Measurements from ENCODE around the gene POLR1C.
"Not testable (repeated sequence)": the region's sequence is repeated elsewhere in the genome, so short reads cannot be mapped to it uniquely, and the experiment has no call there.

Gene POLR1C

DNA sequence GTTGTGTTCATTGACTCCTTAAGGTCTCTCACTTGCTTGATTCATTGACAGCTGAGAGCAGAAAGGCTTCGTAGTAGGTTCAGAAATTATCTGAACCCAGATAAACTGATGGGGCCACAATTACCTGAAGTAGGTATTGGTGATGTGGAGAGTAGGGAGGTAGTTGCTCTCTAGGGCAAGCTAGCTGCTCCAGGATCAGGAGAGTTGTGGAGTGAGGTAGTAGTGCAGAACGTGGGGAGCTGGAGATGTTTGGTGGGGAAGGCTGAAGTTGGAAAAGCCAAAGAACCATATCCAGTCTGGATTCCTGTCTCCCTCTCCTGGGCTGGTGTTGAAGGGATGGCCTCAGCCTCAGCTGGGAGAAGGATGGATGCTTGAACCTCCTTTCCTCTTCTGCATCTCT, 23.7 kb upstream of the POLR1C start:
- DNase-seq (ENCODE audit: low read depth in 2 of 2), result no peak

DNA sequence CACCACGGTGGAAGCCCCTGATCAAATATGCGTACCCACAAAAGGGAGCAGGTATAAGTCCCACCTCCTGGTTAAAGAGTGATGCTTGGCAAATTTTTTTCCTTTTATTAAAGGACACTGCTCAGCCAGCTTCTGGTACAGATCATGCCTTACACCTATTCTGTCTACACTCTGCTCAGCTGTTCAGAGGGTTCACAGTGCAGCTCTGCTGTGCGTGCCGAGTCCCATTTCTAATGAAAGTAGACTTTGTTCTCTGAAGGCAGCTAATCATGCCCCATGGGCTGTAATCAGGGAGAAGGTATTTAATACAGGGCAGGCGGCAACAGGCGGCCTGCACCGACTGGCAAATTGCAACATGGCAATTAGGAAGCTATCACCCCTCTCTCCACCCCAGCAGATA, 23.1 kb upstream of the POLR1C start:
- DNase-seq (ENCODE audit: low read depth in 2 of 2), result no peak

DNA sequence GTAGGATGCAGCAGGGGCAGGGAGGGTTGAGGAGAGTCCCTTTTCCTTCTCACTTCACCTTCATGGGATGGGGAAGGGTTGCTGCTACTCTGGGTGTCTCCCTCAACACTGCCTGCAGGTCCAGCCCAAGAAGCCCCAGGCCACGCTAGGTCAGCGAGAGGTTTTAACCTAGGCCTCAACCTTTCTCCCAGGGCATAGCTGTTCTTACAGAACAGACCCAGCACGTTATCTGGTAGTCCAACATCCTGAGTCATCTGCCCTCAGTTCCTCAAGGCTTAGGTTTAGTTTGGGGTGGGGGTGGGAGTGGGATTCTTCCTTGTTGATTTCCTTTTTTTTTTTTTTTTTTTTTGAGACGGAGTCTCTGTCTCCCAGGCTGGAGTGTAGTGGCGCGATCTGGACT, 22.6 kb upstream of the POLR1C start:
- DNase-seq (ENCODE audit: low read depth in 2 of 2), result no peak

- no peak for DNase-seq (ENCODE audit: low read depth in 2 of 2)
These were observed 22.1 kb upstream of the POLR1C start for GRCh38 chr6:43494766-43495165.

DNA sequence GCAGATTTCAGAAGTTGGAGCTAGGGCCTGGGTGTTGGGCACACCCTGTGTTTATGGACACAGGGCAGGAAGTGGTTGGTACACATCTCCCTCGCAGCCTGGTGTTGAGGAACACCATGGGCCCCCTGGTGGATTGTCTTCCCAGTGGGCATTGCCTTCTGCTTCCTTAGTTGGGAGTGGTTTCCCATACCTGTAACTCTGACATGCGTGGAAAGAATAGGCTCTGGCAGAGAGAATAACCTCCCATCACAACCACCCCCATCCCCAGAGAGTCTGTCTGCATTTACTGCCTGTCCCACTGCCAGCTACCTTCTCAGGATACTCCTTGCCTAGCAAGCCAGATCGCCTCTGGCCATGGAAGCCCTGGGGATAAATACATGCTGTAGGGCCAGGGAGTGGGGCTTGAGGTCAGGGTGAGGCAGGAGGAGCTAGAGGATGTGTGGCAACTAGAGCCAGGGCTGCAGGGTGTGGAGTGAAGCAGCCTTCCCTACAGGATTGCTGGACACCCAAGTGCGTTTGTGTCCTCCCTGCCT, 21.4 kb upstream of the POLR1C start:
- DNase-seq (ENCODE audit: low read depth in 2 of 2), result no peak

DNA sequence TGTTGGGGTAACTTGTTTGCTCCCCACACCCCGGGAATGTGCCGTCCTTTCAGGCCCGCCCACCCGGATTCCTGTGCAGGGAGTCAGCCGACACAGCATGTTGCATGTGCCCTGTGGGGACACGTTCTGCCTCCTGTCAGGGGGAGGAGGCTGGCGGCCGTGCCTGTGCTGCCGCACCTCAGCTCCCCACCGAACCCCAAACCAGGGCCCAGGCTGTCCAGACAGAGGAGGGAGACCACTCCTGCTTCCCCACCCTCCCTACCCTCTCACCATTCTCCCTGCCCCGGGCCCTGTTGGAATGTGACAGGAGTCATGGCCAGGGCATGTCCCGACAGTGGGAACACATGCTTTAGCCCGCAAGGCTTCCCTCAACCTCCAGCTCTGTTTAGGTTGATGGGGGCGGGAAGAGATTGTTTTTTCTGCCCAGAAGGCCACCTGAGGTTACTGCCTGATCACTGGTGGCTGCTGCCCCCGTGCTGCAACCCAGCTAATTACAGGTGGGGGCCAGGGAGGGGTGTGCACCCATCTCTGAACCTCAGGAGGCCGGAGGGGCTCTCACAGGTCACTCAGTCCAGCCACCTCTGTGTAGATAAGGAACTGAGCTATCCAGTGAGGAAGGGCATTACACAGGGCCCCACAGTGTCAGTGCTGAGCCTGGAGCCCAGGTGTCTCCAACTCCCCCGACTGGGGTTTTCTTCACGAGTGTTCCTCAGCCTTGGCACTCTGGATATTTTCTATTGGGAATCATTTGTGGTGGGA, 20.3 kb upstream of the POLR1C start:
- no peak for DNase-seq (ENCODE audit: low read depth in 2 of 2)

DNA sequence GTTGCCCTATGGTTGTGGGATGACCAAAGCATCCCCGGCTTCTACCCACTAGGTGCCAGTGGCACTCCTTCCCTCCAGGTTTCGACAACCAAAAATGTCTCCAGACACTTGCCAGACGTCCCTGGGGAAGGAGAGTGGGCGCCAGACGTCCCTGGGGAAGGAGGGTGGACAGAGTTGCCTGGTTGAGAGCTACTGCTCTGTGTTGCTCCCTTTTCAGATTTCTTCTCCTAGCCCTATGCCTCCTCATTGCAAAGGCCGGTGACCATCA, 19.8 kb upstream of the POLR1C start:
- DNase-seq (ENCODE audit: low read depth in 2 of 2), result no peak

DNA sequence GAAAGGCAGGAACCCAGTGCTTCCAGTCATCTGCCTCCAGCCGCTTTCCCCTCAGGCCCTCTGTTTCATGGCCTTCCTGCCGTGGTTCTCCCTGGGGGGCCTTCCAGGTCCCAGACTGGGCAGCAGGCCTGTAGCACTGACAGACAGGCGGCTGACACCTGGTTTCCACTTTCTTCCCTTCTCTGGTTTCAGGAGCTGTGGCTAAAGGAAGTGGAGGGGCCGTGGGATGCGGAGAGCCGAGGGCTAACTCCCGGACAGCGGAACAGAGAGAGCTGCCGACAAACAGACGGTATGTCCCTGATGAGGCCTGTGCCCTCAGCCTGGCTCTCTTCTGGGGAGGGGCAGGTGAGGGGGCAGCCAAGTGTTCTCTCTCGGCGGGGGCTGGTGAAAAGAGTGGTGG, 19.2 kb upstream of the POLR1C start:
- DNase-seq (ENCODE audit: low read depth in 2 of 2), result no peak

DNA sequence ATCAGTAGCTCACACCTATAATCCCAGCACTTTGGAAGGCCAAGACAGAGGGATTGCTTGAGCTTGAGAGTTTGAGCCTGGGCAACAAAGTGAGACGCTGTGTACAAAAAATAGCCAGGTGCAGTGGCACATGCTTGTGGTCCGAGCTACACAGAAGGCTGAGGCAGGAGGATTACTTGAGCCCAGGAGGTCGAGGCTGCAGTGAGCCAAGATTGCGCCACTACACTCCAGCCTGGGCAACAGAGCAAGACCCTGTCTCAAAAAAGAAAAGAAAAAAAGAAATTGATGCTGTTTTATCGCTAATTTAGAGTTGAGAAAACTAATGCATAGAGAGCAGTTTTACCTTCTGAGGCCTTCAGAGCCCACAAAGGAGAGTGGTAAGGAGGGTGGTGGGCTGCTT, 18.6 kb upstream of the POLR1C start:
- not testable (repeated sequence) for DNase-seq (ENCODE audit: low read depth in 2 of 2)

GRCh38 chr6:43499028-43499815, 17.7 kb upstream of the POLR1C start:
- DNase-seq (ENCODE audit: low read depth in 2 of 2), result no peak

DNA sequence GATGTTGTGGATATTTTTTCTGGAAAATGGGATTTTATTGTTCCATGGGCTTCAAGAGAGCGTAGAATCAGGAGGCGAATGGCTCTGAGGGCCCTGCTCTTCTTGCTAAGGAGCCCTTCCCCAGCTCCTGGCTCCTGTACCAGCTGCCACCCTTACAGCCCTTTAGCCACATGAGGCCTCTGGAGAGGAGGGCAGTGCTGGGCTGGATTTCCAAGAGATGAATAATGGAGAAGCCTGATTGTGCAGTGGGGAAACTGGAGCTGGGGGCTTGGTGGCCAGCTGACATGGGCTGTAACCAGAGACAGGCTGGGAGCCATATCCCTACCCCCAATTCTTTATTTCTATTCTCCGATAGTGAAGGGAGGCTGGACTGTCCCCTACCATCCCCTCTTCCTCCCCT, 16.0 kb upstream of the POLR1C start:
- no peak for DNase-seq (ENCODE audit: low read depth in 2 of 2)

DNA sequence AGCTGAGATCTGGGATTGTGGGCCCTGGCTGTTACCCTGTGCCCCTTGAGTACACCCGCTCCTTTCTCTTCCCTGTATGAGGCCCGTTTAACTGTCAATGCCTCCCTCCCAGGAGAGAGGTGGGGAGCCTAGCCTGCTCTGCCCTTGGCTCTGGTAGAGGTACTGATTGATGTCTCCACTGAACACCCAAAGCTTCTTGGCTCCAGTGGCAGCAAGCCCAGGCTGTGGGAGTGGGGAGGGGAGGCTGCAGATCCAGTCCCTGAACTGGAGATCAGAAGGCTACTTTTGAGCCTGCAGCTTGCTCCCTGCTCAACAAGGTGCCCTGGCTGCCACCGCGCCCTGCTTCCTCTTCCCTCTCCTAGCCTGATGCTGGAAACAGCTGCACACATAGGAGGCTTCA, 14.2 kb upstream of the POLR1C start:
- DNase-seq (ENCODE audit: low read depth in 2 of 2), result no peak

- no peak for DNase-seq (ENCODE audit: low read depth in 2 of 2)
These were observed 13.4 kb upstream of the POLR1C start for GRCh38 chr6:43503443-43503842.

DNA sequence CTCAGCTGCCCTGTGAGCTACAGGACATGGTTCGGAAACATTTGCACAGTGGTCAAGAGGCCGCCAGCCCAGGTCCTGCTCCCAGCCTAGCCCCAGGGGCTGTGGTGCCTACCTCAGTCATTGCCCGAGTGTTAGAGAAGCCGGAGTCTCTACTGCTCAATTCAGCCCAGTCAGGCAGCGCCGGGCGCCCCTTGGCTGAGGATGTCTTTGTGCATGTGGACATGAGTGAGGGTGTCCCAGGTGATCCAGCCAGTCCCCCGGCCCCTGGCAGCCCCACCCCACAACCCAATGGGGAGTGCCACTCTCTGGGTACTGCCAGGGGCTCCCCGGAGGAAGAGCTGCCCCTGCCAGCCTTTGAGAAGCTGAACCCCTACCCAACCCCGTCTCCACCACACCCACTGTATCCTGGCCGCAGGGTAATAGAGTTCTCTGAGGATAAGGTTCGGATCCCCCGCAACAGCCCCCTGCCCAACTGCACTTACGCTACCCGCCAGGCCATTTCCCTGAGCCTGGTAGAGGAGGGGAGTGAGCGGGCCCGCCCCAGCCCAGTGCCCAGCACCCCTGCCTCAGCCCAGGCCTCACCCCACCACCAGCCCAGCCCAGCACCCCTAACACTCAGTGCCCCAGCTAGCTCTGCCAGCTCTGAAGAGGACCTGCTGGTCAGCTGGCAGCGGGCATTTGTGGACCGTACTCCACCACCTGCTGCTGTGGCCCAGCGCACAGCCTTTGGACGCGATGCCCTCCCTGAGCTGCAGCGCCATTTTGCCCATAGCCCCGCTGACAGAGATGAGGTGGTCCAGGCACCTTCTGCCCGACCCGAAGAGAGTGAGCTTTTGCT, 11.9 kb upstream of the POLR1C start:
- no peak for DNase-seq (ENCODE audit: low read depth in 2 of 2)

GRCh38 chr6:43505718-43506117, 11.2 kb upstream of the POLR1C start:
- no peak for DNase-seq (ENCODE audit: low read depth in 2 of 2)

GRCh38 chr6:43506171-43506570, 10.7 kb upstream of the POLR1C start:
- no peak for DNase-seq (ENCODE audit: low read depth in 2 of 2)

- DNase-seq (ENCODE audit: low read depth in 2 of 2), result peak; percentile 61 to 79
These were observed 10.0 kb upstream of the POLR1C start for GRCh38 chr6:43506667-43507471.

DNA sequence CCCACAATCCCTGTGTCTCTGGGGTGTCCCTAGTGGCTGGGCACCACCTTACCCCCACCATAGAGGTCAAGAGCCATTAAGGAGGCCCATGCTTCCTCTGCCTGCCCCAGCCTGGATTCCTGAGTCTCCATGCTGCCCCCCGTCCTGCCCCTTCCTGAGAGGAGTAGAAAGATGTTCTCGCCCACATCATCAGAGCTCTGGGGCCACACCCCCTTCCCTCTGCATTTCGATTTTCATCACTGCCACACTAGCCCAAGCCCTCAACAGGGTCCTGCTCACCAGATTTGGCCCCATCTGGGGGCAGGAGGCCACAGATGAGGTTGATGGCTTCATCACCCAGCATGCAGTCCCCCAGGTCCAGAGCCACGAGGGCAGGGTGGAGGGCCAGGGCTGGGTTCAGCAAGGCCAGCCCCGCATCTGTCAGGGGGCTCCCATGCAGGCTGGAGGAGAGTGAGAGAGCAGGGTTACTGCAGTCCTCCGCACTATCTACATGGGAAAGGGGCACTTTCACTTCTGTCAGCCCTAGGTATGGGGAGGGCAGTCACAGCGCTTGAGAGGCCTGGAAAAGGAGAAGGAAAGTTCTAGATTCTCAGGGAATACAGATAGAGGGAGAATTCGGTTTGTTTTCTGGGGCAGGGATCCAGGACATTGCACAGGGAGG, 8.3 kb upstream of the POLR1C start:
- DNase-seq (ENCODE audit: low read depth in 2 of 2), result no peak

DNA sequence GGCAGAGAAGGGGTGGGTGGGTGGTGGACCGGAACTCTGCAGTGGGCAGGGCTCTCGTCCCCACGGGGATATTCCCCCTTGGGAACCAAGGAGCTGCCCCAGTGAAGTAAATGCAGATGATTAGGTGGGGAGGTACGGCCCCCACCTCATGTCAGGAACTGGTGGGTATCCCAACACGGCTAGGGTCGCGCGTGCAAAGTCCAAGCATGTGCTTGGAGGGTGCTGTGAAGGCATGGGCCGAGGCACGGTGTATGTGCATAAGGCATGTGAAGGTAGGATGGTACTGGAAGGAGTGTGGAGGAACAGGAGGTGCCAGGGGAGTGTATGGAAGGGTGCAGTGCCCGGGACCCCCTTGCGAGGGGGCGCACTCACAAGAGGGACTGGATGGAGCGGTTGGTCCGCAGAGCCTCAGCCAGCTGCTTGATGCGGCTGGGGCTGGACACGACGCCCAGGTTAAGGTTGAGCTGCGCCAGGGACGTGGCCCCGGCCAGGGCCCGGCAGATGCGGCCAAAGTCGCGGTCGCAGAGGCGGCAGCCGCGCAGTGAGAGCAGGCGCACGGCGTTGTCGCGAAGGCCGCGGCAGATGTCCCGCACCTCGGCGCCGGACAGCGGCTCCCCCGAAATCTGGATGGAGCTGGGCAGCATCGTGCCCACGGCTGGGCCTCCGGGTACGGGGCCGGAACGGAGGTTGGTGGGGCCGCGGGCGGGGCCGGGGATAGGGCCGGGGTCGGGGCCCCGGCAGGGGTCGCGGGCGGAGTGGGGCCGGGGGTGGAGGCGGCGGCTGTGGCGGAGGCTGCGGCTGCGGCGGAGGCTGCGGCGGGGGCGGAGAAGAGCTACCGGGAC, 7.5 kb upstream of the POLR1C start:
- no peak for DNase-seq (ENCODE audit: low read depth in 2 of 2)

All from stimulated activated CD4-positive, alpha-beta T cell treated with anti-CD3 and anti-CD28 coated beads, Interleukin-1b, Interleukin-23, amount 100 ng/mL, for 4 hours (primary cell).